Measurements from ENCODE around the gene PAX4.
"Not testable (repeated sequence)": the region's sequence is repeated elsewhere in the genome, so short reads cannot be mapped to it uniquely, and the experiment has no call there.

GRCh38 chr7:127568034-127568433 lies 49.9 kb downstream of the PAX4 start:
- TF ChIP-seq CTCF (conservative IDR thresholded peaks at IDR 0.05; ENCODE audit: low read length); EZH2phosphoT487 (IDR thresholded peaks at IDR 0.05; ENCODE audit: borderline replicate concordance): not testable (repeated sequence)
